WTC11 (cell line): Measurements from ENCODE around the gene RGS17. TPM values are rescaled to one million over a fixed set of nuclear protein-coding genes. Genes with fewer than 3 reads are reported as not detected.

Source experiments
- ATAC-seq: fragments of 200-7000 bp; cut with Tn5 transposase; 2 replicates; pipeline ENCODE4 v1.10.0; 2021; ENCODE audit warnings: mild to moderate bottlenecking, moderate library complexity
- CTCF ChIA-PET: fragments of 300-600 bp; sonication (Branson Sonifier 250); formaldehyde crosslinking; loops from one replicate; lab custom pipeline; 2021; ENCODE audit warnings: antibody characterized with exemption; lab: Charles Lee
- POLR2A ChIA-PET: fragments of 350-600 bp; sonication (Branson Sonifier 250); formaldehyde crosslinking; loops from one replicate; lab custom pipeline; 2021; ENCODE audit warnings: antibody characterized with exemption; lab: Charles Lee
- DNase-seq: peaks from one replicate; pipeline ENCODE4 v3.0.0; 2021; ENCODE audit warnings: low spot score
- H3K27ac Mint-ChIP-seq: 2 replicates; pipeline ENCODE4 v1.8.0; 2021; ENCODE audit warnings: mixed read lengths
- H3K27me3 Mint-ChIP-seq: 2 replicates; pipeline ENCODE4 v1.8.0; 2021; ENCODE audit warnings: low read depth, mild to moderate bottlenecking, moderate library complexity, mixed read lengths
- H3K36me3 Mint-ChIP-seq: 2 replicates; pipeline ENCODE4 v1.8.0; 2021; ENCODE audit warnings: mixed read lengths
- H3K4me1 Mint-ChIP-seq: 2 replicates; pipeline ENCODE4 v1.8.0; 2022; ENCODE audit warnings: mixed read lengths
- H3K4me3 Mint-ChIP-seq: 2 replicates; pipeline ENCODE4 v1.8.0; 2021; ENCODE audit warnings: mild to moderate bottlenecking, moderate library complexity, mixed read lengths
- H3K9me3 Mint-ChIP-seq: 2 replicates; pipeline ENCODE4 v1.8.0; 2021; ENCODE audit warnings: mixed read lengths
- CBFB ChIP-seq: sonication (generic); formaldehyde crosslinking; IDR thresholded peaks from 2 replicates; pipeline ENCODE4 v1.8.1; 2022; ENCODE audit warnings: mild to moderate bottlenecking, low read depth, missing genetic modification reagents
- ELF4 ChIP-seq: sonication (generic); formaldehyde crosslinking; IDR thresholded peaks from 2 replicates; pipeline ENCODE4 v1.8.1; 2022; ENCODE audit warnings: low read depth, mild to moderate bottlenecking, moderate library complexity, missing genetic modification reagents
- FOXK1 ChIP-seq: sonication (generic); formaldehyde crosslinking; IDR thresholded peaks from 2 replicates; pipeline ENCODE4 v1.8.0; 2022; ENCODE audit warnings: mild to moderate bottlenecking, moderate library complexity, missing genetic modification reagents
- GABPB1 ChIP-seq: sonication (generic); formaldehyde crosslinking; IDR thresholded peaks from 2 replicates; pipeline ENCODE4 v1.8.1; 2023; ENCODE audit warnings: mild to moderate bottlenecking, missing genetic modification reagents
- GRHL2 ChIP-seq: fragments of 250-450 bp; sonication (Bioruptor Pico); IDR thresholded peaks from 2 replicates; pipeline ENCODE4 v1.8.0; 2022; ENCODE audit warnings: mild to moderate bottlenecking, moderate library complexity; ENCODE audit not compliant: insufficient replicate concordance, severe bottlenecking
- HMGA2 ChIP-seq: fragments of 250-450 bp; sonication (Bioruptor Pico); IDR thresholded peaks from 2 replicates; pipeline ENCODE4 v1.4.0; 2021; ENCODE audit warnings: mild to moderate bottlenecking, moderate library complexity
- IRF2 ChIP-seq: sonication (generic); formaldehyde crosslinking; IDR thresholded peaks from 2 replicates; pipeline ENCODE4 v1.8.0; 2022; ENCODE audit warnings: low read depth, missing genetic modification reagents, borderline replicate concordance
- NFATC4 ChIP-seq: fragments of 250-450 bp; sonication (Bioruptor Pico); IDR thresholded peaks from 2 replicates; pipeline ENCODE4 v1.9.0; 2021; ENCODE audit warnings: mild to moderate bottlenecking
- RORB ChIP-seq: fragments of 250-450 bp; sonication (Bioruptor Pico); IDR thresholded peaks from 2 replicates; pipeline ENCODE4 v1.9.0; 2021; ENCODE audit warnings: mild to moderate bottlenecking
- SMAD4 ChIP-seq: sonication (generic); formaldehyde crosslinking; IDR thresholded peaks from 2 replicates; pipeline ENCODE4 v1.8.0; 2022; ENCODE audit warnings: mild to moderate bottlenecking, missing genetic modification reagents
- TEAD1 ChIP-seq: sonication (generic); formaldehyde crosslinking; IDR thresholded peaks from 2 replicates; pipeline ENCODE4 v1.8.0; 2022; ENCODE audit warnings: mild to moderate bottlenecking, missing genetic modification reagents
- TP53 ChIP-seq: sonication (generic); formaldehyde crosslinking; IDR thresholded peaks from 2 replicates; pipeline ENCODE4 v1.8.1; 2023; ENCODE audit warnings: mild to moderate bottlenecking, missing genetic modification reagents
- ZNF138 ChIP-seq: sonication (generic); formaldehyde crosslinking; conservative IDR thresholded peaks from 2 replicates; pipeline ENCODE4 v1.8.1; 2022; ENCODE audit warnings: mild to moderate bottlenecking, moderate library complexity, missing genetic modification reagents
- total RNA-seq: library from RNA; stranded (reverse); gene quantifications from 3 replicates; pipeline ENCODE4 v1.2.3, GENCODE V29; 2021
- TF ChIP-seq, protein P1 (sequence below): sonication (generic); formaldehyde crosslinking; IDR thresholded peaks from 2 replicates; pipeline ENCODE4 v1.8.0; 2023; ENCODE audit warnings: missing genetic modification reagents, mild to moderate bottlenecking, borderline replicate concordance
- TF ChIP-seq, protein P2 (sequence below): fragments of 250-450 bp; sonication (Bioruptor Pico); IDR thresholded peaks from 2 replicates; pipeline ENCODE4 v1.9.0; 2021; ENCODE audit warnings: mild to moderate bottlenecking
- TF ChIP-seq, protein P3 (sequence below): sonication (generic); formaldehyde crosslinking; IDR thresholded peaks from 2 replicates; pipeline ENCODE4 v1.8.1; 2023; ENCODE audit warnings: mild to moderate bottlenecking, missing genetic modification reagents, moderate library complexity
- TF ChIP-seq, protein P4 (sequence below): sonication (generic); formaldehyde crosslinking; conservative IDR thresholded peaks from 2 replicates; pipeline ENCODE4 v1.8.1; 2023; ENCODE audit warnings: mild to moderate bottlenecking, low read depth, missing genetic modification reagents, moderate library complexity

The RGS17 gene
- total RNA-seq, 1 experiment from 2014 or later: 9.3 TPM

DNA sequence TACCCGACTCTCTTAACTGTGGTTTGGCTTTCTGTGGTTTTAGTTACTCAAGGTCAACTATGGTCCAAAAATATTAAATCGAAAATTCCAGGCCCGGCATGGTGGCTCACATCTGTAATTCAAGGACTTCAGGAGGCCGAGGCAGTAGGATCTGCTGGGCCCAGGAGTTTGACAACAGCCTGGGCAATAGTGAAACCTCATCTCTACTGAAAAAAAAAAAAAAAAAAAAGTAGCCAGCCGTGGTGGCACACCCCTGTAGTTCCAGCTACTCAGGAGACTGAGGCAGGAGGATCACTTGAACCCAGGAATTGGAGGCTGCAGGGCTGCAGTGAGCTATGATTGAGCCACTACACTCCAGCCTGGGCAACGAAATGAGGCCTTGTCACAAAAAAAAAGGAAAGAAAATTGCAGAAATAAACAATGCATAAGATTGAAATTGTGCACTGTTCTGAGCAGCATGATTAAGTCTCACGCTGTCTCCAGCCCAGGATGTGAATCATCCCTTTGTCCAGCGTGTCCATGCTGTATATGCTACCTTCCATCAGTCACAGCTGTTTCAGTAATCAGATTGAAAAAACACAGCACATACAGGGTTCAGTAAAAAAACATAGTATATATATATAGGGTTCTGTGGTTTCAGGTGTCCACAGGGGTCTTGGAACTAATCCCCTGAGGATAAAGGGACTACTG lies 40.7 kb downstream of the RGS17 start:
- Mint-ChIP-seq H3K9me3 (no peaks in the 10 kb centered on the region), H3K4me1 (no peaks in the 10 kb centered on the region), H3K36me3 (no peaks in the 10 kb centered on the region), H3K27ac (no peak overlapping the region), H3K4me3 (no peak overlapping the region), H3K27me3 (no peaks in the 10 kb centered on the region)
- ChIA-PET CTCF (no interaction called here), POLR2A (no interaction called here)
- DNase-seq: no peak
- TF ChIP-seq CBFB (CRISPR knock-in tag): no peak
- ATAC-seq: no peak

DNA sequence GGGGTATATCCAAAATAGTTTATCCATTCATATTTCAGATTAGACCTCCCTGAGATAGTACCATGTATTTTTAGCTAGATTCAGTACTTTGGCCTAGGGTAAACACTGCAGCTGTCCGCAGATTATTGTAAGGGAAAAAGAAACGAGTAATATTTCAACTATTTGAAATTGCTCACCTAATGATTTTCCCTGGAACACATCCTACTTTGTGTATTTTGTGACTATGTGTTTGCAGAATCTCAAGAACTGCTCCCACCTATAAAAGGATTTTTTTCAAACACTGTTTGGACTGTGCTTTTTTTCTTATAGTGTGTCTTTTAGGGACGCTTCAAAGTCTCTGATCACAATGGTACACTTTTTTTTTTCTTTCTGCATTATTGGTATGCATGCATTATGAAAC lies 42.3 kb downstream of the RGS17 start:
- H3K9me3 Mint-ChIP-seq: no peaks in the 10 kb centered on the region
- TF ChIP-seq IRF2 (CRISPR knock-in tag) (no peak), TP53 (no peak), ZNF138 (no peak), ELF4 (no peak), FOXK1 (CRISPR knock-in tag) (no peak), GRHL2 (CRISPR knock-in tag) (no peak), TEAD1 (CRISPR knock-in tag) (no peak), NFATC4 (no peak), SMAD4 (no peak), GABPB1 (CRISPR knock-in tag) (no peak), RORB (CRISPR knock-in tag) (no peak), HMGA2 (CRISPR knock-in tag) (no peak)
- TF ChIP-seq, protein P1, sequence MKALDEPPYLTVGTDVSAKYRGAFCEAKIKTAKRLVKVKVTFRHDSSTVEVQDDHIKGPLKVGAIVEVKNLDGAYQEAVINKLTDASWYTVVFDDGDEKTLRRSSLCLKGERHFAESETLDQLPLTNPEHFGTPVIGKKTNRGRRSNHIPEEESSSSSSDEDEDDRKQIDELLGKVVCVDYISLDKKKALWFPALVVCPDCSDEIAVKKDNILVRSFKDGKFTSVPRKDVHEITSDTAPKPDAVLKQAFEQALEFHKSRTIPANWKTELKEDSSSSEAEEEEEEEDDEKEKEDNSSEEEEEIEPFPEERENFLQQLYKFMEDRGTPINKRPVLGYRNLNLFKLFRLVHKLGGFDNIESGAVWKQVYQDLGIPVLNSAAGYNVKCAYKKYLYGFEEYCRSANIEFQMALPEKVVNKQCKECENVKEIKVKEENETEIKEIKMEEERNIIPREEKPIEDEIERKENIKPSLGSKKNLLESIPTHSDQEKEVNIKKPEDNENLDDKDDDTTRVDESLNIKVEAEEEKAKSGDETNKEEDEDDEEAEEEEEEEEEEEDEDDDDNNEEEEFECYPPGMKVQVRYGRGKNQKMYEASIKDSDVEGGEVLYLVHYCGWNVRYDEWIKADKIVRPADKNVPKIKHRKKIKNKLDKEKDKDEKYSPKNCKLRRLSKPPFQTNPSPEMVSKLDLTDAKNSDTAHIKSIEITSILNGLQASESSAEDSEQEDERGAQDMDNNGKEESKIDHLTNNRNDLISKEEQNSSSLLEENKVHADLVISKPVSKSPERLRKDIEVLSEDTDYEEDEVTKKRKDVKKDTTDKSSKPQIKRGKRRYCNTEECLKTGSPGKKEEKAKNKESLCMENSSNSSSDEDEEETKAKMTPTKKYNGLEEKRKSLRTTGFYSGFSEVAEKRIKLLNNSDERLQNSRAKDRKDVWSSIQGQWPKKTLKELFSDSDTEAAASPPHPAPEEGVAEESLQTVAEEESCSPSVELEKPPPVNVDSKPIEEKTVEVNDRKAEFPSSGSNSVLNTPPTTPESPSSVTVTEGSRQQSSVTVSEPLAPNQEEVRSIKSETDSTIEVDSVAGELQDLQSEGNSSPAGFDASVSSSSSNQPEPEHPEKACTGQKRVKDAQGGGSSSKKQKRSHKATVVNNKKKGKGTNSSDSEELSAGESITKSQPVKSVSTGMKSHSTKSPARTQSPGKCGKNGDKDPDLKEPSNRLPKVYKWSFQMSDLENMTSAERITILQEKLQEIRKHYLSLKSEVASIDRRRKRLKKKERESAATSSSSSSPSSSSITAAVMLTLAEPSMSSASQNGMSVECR (CRISPR knock-in tag): no peak
- TF ChIP-seq, protein P2, sequence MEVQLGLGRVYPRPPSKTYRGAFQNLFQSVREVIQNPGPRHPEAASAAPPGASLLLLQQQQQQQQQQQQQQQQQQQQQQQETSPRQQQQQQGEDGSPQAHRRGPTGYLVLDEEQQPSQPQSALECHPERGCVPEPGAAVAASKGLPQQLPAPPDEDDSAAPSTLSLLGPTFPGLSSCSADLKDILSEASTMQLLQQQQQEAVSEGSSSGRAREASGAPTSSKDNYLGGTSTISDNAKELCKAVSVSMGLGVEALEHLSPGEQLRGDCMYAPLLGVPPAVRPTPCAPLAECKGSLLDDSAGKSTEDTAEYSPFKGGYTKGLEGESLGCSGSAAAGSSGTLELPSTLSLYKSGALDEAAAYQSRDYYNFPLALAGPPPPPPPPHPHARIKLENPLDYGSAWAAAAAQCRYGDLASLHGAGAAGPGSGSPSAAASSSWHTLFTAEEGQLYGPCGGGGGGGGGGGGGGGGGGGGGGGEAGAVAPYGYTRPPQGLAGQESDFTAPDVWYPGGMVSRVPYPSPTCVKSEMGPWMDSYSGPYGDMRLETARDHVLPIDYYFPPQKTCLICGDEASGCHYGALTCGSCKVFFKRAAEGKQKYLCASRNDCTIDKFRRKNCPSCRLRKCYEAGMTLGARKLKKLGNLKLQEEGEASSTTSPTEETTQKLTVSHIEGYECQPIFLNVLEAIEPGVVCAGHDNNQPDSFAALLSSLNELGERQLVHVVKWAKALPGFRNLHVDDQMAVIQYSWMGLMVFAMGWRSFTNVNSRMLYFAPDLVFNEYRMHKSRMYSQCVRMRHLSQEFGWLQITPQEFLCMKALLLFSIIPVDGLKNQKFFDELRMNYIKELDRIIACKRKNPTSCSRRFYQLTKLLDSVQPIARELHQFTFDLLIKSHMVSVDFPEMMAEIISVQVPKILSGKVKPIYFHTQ (CRISPR knock-in tag): no peak
- TF ChIP-seq, protein P3, sequence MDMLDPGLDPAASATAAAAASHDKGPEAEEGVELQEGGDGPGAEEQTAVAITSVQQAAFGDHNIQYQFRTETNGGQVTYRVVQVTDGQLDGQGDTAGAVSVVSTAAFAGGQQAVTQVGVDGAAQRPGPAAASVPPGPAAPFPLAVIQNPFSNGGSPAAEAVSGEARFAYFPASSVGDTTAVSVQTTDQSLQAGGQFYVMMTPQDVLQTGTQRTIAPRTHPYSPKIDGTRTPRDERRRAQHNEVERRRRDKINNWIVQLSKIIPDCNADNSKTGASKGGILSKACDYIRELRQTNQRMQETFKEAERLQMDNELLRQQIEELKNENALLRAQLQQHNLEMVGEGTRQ: no peak
- TF ChIP-seq, protein P4, sequence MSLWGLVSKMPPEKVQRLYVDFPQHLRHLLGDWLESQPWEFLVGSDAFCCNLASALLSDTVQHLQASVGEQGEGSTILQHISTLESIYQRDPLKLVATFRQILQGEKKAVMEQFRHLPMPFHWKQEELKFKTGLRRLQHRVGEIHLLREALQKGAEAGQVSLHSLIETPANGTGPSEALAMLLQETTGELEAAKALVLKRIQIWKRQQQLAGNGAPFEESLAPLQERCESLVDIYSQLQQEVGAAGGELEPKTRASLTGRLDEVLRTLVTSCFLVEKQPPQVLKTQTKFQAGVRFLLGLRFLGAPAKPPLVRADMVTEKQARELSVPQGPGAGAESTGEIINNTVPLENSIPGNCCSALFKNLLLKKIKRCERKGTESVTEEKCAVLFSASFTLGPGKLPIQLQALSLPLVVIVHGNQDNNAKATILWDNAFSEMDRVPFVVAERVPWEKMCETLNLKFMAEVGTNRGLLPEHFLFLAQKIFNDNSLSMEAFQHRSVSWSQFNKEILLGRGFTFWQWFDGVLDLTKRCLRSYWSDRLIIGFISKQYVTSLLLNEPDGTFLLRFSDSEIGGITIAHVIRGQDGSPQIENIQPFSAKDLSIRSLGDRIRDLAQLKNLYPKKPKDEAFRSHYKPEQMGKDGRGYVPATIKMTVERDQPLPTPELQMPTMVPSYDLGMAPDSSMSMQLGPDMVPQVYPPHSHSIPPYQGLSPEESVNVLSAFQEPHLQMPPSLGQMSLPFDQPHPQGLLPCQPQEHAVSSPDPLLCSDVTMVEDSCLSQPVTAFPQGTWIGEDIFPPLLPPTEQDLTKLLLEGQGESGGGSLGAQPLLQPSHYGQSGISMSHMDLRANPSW (CRISPR knock-in tag): no peak
- H3K27me3 Mint-ChIP-seq: no peaks in the 10 kb centered on the region
- DNase-seq (no peak), ATAC-seq (no peak)
- H3K4me1 Mint-ChIP-seq: 0 out of 2 replicates have a peak, but pooled peaks cover 2% of the 10 kb centered on the region
- ChIA-PET CTCF (no interaction called here), POLR2A (no interaction called here)
- H3K4me3 Mint-ChIP-seq: no peak overlapping the region
- H3K36me3 Mint-ChIP-seq: no peaks in the 10 kb centered on the region
- H3K27ac Mint-ChIP-seq: no peak overlapping the region
